ENCODE data around the gene TSSK6.

TSSK6 gene

DNA sequence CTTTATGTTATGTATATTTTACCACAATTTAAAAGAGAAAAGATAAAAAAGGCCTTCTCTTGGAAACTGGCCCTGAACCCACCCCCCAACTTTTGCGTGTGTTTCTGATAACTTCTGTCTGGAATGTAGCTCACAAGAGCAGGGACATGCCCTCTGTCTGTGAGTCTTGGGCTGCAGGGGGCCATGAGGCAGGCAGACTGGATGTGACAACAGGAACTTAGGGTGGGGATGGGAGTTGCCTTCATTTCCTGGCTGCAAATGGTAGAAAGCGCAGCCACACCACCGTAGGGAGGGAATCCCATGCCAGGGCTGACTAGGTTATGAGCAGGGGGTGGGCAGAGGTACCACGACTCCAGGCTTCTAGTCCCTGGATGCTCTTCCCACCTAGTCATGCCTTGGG is 44.6 kb upstream of the TSSK6 start:
- no peak for TF ChIP-seq CTCF (IDR thresholded peaks at IDR 0.05)
- no peak overlapping the region for H3K9ac ChIP-seq
- H3K4me1 ChIP-seq: no peaks in the 10 kb centered on the region
- no peak overlapping the region for H3K27ac ChIP-seq
- no peaks in the 10 kb centered on the region for H3K9me3 ChIP-seq (ENCODE audit: control insufficient read depth, low read length)
- no peak overlapping the region for H3K4me3 ChIP-seq (ENCODE audit: low read depth, low read length)
- no peak overlapping the region for H2AFZ ChIP-seq
- no peaks in the 10 kb centered on the region for H3K36me3 ChIP-seq (ENCODE audit: control insufficient read depth, insufficient read depth, low read length)
- no peak overlapping the region for H3K4me2 ChIP-seq (ENCODE audit: low read length)
- H3K79me2 ChIP-seq: no peaks in the 10 kb centered on the region
- H3K27me3 ChIP-seq (ENCODE audit: control insufficient read depth, insufficient read depth, low read length): no peaks in the 10 kb centered on the region

DNA sequence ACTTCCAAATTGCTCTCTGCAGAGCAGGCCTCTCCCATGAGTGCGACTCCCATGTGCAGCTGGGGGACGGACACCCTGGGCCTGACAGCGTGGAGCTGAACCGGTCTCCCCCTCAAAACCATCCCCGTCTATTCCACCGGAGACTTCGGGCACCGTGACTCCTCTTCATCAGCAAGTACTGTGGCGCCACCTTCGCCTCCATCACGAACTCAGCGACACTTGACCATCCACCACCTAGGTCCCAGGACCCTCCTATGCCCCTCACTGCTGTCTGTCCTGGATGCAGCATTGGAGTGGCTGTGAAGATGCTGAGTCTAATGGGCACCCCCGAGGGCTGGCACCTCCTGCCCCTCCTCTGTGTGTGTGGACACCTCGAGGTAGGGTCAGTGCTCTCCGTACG is 43.3 kb upstream of the TSSK6 start:
- H3K27me3 ChIP-seq (ENCODE audit: control insufficient read depth, insufficient read depth, low read length): no peaks in the 10 kb centered on the region
- no peaks in the 10 kb centered on the region for H3K36me3 ChIP-seq (ENCODE audit: control insufficient read depth, insufficient read depth, low read length)
- H3K79me2 ChIP-seq: no peaks in the 10 kb centered on the region
- H3K9ac ChIP-seq: no peak overlapping the region
- no peak overlapping the region for H3K4me3 ChIP-seq (ENCODE audit: low read depth, low read length)
- H2AFZ ChIP-seq: no peak overlapping the region
- no peaks in the 10 kb centered on the region for H3K4me1 ChIP-seq
- no peaks in the 10 kb centered on the region for H3K9me3 ChIP-seq (ENCODE audit: control insufficient read depth, low read length)
- no peak overlapping the region for H3K4me2 ChIP-seq (ENCODE audit: low read length)
- no peak overlapping the region for H3K27ac ChIP-seq
- no peak for TF ChIP-seq CTCF (IDR thresholded peaks at IDR 0.05)

DNA sequence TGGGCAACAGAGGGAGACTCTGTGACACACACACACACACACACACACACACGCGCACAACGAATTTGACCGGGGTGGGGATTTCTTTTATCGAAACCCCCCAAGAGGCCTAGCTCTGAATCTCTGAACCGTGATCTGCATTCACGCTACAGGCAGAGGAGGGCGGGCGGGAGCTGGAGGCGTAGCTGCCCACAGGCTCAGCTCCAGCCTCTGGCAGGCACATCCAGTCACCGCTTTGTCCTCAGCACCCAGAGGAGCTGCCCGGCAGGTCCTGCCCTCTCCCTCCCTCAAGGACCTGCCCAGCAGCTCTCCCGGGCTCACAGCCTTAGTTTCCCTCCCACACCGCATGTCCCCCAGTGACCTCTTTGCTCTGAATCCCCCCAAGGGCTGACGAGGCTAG is 42.7 kb upstream of the TSSK6 start:
- Histone ChIP-seq H3K4me2 (ENCODE audit: low read length) (no peak overlapping the region), H3K36me3 (ENCODE audit: control insufficient read depth, insufficient read depth, low read length) (no peaks in the 10 kb centered on the region), H2AFZ (no peak overlapping the region), H3K4me1 (no peaks in the 10 kb centered on the region), H3K27me3 (ENCODE audit: control insufficient read depth, insufficient read depth, low read length) (no peaks in the 10 kb centered on the region), H3K9ac (no peak overlapping the region), H3K79me2 (no peaks in the 10 kb centered on the region), H3K4me3 (ENCODE audit: low read depth, low read length) (no peak overlapping the region), H3K9me3 (ENCODE audit: control insufficient read depth, low read length) (no peaks in the 10 kb centered on the region), H3K27ac (no peak overlapping the region)
- TF ChIP-seq CTCF (IDR thresholded peaks at IDR 0.05): no peak

DNA sequence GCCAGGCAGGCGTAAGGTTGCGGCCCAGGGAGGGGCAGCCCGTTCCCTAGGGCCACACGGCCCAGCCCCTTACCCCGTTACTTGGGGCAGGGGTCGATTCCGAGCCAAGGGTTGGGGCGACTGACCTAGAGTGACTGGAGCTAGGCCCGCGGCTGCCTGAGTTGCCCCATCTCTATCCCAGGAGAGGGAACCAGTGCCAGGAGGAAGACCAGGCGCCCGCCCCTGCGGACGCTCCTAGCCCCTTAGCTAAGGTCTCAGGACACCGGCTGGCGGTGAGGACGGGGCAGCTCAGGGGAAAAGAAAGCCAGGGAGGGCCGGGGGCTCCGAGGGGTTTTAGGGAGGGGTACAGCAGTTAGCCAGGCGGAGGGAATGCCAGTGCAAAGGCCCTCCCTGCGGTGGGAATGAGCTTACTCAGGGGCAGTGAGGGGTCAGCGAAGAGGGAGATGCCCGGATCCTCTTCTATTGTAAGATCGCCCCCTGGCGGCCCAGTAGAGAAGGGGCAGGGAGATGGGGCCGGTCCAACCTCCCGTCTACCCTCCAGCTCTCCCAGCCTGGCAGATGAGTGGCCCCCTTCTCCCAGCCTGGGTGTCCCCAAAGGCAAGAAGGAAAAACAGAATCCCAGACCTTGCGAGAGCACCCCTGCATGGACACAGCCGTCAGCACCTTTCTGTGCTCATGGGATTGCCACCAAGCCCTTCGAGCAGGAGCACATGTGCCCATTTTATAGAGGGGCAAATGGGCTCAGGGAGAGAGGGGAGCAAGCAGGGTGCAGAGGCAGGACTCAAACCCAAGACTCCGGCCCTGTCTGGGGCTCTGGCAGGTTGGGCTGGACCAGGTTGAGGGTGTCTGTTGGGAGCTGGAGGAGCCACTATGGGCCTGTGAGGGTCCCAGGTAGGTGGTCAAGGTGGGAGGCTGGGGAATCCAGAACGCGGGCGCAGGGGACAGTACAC is 39.0 kb upstream of the TSSK6 start:
- Histone ChIP-seq H3K79me2 (no peaks in the 10 kb centered on the region), H3K9ac (no peak overlapping the region), H3K36me3 (ENCODE audit: control insufficient read depth, insufficient read depth, low read length) (no peaks in the 10 kb centered on the region), H2AFZ (no peak overlapping the region), H3K9me3 (ENCODE audit: control insufficient read depth, low read length) (no peaks in the 10 kb centered on the region), H3K4me3 (ENCODE audit: low read depth, low read length) (no peak overlapping the region), H3K27me3 (ENCODE audit: control insufficient read depth, insufficient read depth, low read length) (no peaks in the 10 kb centered on the region), H3K4me2 (ENCODE audit: low read length) (no peak overlapping the region), H3K4me1 (no peaks in the 10 kb centered on the region), H3K27ac (no peak overlapping the region)
- peak; percentile 52 for TF ChIP-seq CTCF (IDR thresholded peaks at IDR 0.05)

DNA sequence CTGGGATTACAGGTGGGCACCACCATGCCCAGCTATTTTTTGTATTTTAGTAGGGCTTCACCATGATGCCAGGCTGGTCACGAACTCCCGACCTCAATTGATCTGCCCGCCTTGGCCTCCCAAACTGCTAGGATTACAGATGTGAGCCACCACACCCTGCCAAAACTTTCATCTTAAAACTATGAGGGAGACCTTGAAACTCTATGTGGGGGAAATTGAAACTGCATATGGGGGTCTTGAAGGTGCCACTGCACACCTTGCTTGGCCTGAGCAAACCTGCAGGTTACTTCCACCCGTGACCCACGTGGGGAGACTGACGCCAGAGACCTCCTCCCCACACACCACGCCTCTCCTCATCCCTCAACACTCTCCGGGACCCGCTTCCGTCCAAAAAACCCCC is 38.3 kb upstream of the TSSK6 start:
- H3K4me1 ChIP-seq: no peaks in the 10 kb centered on the region
- H3K36me3 ChIP-seq (ENCODE audit: control insufficient read depth, insufficient read depth, low read length): no peaks in the 10 kb centered on the region
- no peak for TF ChIP-seq CTCF (IDR thresholded peaks at IDR 0.05)

More for the DNA sequence above, 38.3 kb upstream of the TSSK6 start:
- Histone ChIP-seq H3K9me3 (ENCODE audit: control insufficient read depth, low read length) (no peaks in the 10 kb centered on the region), H2AFZ (no peak overlapping the region), H3K79me2 (no peaks in the 10 kb centered on the region), H3K4me3 (ENCODE audit: low read depth, low read length) (no peak overlapping the region), H3K27ac (no peak overlapping the region), H3K9ac (no peak overlapping the region), H3K27me3 (ENCODE audit: control insufficient read depth, insufficient read depth, low read length) (no peaks in the 10 kb centered on the region), H3K4me2 (ENCODE audit: low read length) (no peak overlapping the region)

All from parathyroid adenoma (tissue), 2 donors.